ENCODE measurements around the gene FAM107A.

- TF ChIP-seq EZH2 (IDR thresholded peaks at IDR 0.05; ENCODE audit: low read length): no peak
- TF ChIP-seq, protein P1, sequence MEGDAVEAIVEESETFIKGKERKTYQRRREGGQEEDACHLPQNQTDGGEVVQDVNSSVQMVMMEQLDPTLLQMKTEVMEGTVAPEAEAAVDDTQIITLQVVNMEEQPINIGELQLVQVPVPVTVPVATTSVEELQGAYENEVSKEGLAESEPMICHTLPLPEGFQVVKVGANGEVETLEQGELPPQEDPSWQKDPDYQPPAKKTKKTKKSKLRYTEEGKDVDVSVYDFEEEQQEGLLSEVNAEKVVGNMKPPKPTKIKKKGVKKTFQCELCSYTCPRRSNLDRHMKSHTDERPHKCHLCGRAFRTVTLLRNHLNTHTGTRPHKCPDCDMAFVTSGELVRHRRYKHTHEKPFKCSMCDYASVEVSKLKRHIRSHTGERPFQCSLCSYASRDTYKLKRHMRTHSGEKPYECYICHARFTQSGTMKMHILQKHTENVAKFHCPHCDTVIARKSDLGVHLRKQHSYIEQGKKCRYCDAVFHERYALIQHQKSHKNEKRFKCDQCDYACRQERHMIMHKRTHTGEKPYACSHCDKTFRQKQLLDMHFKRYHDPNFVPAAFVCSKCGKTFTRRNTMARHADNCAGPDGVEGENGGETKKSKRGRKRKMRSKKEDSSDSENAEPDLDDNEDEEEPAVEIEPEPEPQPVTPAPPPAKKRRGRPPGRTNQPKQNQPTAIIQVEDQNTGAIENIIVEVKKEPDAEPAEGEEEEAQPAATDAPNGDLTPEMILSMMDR (optimal IDR thresholded peaks at IDR 0.05 in 1 of 3, IDR thresholded peaks at IDR 0.05 in 1 of 3, conservative IDR thresholded peaks at IDR 0.05 in 1 of 3; ENCODE audit: extremely low read depth in 1 of 3, insufficient read depth in 2 of 3, low read length in 3 of 3): no peak
These were observed 1.1 kb downstream of the FAM107A start for GRCh38 chr3:58575971-58576652.
